ACHN (cell line): ENCODE measurements around the gene MTCH2.
"Not testable (repeated sequence)": the region's sequence is repeated elsewhere in the genome, so short reads cannot be mapped to it uniquely, and the experiment has no call there.

Experiments used
- DNase-seq: peaks from one replicate; pipeline ENCODE4 v3.0.0-alpha.2; 2015
- in situ Hi-C: cut with HindIII; loops from 2 replicates; pipeline ENCODE4 v1.10.0; 2017; ENCODE audit warnings: low sequenced_read_pairs, low pct_ligation_motif_present, low pct_unique_long_range_greater_than_20kb

MTCH2 gene

DNA sequence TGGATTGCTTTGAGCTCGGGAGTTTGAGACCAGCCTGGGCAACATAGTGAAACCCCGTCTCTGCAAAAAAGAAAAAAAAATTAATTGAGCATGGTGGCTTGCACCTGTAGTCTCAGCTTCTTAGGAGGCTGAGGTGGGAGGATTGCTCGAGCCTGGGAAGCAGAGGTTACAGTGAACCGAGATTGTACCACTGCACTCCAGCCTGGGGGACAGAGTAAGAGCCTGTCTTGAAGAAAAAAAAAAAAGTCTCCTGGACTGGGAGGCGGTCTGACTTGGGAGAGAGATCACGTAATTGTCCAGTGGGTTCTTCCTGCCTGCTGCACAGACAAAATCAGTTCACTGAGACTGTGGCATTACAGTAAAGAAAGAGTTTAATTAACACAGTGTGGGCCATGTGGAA, 3.1 kb upstream of the MTCH2 start:
- DNase-seq = no peak
- in situ Hi-C loops = no loop called here

DNA sequence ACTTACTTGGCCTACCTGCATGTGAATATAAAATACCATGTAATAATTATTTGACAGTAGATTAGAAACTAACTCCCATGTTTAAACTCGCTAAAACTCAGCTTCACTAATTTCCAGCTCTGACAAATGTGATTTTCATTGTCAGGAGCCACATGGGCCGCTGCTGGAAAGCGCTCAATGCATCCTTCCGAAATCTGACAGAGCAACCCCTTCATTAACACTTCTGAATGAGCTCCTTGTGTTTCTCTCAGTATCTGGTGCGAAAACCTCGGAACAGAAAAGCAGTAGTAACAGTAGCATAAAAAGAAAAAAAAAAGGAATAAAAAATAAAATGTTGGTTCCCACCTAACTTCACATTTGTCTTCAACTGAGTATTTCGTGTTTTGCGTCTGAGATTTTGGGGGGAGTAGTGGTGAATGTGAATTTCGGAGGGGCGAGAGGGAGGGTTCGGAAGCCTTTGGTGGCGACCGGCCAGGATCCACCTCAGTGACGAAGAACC, 710 bp downstream of the MTCH2 start:
- DNase-seq = no peak
- in situ Hi-C loops = no loop called here

DNA sequence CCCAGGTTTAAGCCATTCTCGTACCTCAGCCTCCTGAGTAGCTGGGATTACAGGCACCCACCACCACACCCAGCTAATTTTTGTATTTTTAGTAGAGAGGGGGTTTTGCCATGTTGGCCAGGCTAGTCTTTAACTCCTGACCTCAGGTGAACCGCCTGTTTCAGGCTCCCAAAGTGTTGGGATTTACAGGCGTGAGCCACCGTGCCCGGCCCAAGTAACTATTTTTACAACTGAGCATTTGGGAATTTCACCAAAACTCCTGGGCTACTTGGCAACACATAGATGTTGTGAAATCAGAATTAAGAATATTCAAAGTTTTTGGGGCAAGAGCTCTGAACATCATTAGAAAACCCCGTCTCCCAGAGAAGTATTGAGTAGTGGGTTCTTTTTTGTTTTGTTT, 1.9 kb downstream of the MTCH2 start:
- in situ Hi-C loops, DNase-seq: not testable (repeated sequence)

DNA sequence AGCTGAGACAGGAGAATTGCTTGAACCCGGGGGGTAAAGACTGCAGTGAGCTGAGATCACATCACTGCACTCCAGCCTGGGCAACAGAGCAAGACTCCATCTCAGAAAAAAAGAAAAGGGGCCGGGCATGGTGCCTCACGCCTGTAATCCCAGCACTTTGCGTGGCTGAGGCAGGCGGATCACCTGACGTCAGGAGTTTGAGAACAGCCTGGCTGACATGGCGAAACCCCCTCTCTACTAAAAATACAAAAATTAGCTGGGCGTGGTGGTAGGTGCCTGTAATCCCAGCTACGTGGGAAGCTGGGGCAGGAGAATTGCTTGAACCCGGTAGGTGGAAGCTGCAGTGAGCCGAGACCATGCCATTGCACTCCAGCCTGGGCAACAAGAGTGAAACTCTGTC, 6.0 kb downstream of the MTCH2 start:
- DNase-seq, in situ Hi-C loops: not testable (repeated sequence)

DNA sequence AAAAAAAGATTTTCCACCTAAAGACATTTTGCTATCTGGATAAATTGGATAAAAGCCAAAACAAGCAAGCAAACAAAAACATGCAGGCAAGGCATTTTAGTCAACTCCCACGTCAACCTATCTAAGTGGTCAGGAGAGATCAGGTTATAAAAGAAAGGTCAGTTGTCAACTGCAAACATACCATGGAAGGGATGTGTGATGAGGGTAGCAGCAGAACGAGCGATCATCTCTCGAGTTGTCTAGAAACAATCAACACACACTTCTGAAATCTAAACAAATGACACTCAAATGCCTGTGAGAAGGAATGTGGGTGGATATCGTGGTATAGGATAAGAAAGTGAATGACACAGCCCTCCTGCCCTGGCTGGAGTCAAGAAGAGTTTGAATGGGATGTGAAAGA, 10.9 kb downstream of the MTCH2 start:
- DNase-seq = no peak
- in situ Hi-C loops = no loop called here

DNA sequence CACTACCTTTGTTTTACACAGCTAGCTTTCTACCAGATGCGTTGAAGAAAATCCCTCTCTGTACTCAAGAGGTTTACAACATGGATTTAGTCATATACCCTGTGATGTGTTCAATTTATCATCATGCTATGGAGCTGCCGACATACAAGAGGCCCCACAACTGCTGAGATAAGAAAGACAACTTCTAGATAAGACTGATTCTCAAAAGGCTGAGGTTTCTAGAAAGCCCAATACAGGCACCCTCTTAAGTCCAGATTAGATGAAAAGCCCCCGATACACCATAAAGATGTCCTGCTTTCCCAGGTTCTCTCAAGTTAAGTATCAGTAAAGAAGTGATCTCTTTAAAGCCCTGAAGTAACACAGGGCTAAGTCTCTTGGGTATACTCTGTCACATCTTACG, 14.3 kb downstream of the MTCH2 start:
- in situ Hi-C loops = no loop called here
- no peak for DNase-seq

DNA sequence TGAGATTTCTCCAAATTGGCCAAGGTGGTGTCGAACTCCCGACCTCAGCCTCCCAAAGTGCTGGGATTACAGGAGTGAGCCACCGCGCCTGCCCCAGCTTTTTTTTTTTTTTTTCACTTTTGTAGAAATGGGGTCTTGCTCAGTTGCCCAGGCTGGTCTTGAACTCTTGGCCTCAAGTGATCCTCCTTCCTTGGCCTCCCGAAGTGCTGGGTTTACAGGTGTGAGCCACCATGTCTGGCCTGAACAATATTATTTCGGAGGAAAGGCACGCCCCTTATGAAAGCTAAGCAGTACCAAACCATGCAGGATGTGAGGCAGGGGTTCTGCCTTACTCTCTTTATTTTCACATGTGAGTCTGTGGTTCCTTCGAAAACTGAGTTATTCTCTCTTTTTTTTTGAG, 16.1 kb downstream of the MTCH2 start:
- in situ Hi-C loops = no loop called here

DNA sequence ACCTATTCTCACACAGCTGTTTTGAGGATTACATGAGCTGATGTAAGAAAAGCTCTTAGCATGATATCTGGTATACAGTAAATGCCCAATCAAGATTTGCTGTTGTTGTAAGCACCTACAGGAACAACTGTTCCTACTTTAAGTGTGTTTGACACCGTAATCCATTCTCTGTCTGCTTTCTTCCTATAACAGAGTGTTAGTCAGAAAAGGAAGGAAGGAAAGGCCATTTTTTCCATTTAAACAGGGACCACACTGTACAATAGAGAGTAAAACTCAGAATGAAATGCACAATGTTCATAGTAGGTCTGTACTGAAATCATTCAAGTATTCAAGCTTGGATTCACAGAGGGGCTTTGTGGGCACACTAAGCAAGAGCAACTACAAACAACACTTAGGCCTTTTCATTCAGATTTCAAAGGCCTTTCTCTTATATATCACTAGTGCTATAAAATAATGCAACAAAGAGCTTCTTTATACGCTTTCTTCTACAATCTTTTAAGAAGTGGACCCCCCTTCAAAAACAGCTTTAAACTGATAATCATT, 21.5 kb downstream of the MTCH2 start:
- in situ Hi-C loops = no loop called here
- no peak for DNase-seq

More for the DNA sequence above, 16.1 kb downstream of the MTCH2 start:
- no peak for DNase-seq

DNA sequence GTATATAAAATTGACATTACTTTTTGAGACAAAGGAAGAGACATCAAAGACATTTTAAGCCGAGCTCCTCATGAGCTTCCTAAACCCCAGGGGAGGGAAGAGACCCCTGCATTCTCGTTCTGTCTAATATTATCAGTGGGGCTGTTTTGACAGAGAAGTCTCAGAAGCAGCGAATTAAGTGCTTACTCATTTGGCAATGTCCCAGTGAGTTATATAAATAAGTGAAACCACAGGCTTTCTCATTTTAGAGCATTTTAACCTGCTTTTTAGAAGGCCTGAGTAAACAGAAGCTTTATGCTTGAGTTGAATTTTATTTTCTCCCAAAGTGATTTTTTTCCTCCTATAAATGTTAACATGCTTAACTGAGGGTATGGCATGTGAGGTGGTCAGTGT, 24.9 kb downstream of the MTCH2 start:
- in situ Hi-C loops = no loop called here
- DNase-seq = no peak

DNA sequence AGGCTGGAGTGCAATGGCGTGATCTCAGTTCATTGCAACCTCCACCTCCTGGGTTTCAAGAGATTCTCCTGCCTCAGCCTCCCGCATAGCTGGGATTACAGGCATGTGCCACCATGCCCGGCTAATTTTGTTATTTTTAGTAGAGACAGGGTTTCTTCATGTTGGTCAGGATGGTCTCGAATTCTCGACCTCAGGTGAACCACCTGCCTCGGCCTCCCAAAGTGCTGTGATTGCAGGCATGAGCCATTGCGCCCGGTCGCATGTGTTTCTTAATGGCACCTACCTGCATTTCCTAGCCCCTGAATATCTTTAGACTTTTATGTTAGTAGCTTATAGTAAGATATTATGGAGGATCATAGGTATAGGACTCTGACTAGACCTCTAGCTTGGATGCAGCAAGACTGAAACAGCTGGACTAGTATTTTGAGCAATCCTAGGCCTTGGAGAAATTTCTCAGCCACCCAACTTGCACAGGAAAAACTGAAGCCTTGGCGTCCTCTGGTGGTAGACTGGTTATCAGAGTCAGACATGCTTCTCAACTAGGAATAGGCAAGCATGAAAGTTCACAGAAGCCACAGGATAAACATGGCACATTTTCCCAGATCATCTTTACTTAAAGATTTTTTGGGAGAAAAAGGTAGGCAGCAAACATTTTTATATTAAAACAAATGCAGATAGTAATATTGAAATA, 25.5 kb downstream of the MTCH2 start:
- peak; percentile 40 for DNase-seq
- in situ Hi-C loops = no loop called here

DNA sequence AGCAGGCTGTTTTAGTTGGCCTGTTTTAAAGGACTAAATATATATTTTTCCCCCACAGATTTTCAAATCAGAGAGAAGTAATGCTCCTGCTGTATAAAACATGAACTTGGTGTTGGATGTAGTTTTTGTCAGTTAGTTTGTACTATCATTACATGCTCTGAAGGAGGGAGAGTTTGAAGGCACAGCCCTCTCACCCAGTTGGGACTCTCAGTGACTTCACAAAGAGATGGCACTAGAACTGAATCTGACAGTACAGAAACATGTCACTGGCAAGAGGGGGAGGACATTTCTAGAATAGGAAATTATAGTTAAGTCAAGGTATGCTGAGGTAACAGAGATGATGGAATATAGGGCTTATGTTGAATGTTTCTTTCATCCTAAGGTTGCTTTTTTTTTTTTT, 27.1 kb downstream of the MTCH2 start:
- in situ Hi-C loops = no loop called here
- no peak for DNase-seq

DNA sequence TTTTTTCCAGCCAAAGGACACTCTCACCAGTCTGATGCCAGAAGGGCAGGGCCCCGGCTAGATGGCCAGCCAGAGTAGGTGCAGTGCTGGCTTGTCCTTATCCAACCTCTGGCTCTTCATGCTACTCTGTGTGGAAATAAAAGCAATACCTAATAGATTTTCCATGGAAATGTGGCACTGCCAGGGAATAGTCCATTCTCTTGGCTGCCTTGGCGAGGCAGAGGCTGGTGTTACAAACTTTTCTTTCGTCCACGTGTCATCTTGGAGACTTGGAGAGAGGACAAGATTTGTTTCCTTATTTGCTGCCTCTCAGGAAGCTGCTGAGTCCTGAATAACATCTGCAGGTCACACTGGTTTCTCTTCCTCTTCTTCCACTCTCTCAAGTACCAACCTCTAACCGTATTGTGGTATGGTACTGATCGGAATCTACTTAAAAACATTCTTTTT, 31.0 kb downstream of the MTCH2 start:
- no peak for DNase-seq
- in situ Hi-C loops = no loop called here

DNA sequence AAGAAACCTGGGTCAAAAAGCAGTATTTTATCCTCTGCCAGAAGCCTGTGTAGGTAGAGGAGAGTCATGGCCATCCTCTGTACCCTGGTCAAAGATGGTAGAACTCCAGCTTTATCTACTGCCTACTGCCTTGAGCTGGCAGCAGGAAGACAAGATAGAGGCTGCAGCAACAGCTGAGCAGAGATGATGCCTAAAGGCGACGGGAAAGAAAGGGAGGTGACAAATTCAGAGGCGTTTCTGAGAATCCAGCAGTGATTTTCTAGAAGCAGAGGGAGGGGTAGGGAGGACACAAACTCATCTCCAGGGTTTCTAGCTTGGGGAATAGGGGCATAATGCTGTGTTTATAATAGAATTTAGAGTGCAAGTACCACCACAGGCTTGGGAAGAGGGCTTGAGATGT, 32.7 kb downstream of the MTCH2 start:
- in situ Hi-C loops = no loop called here
- no peak for DNase-seq

DNA sequence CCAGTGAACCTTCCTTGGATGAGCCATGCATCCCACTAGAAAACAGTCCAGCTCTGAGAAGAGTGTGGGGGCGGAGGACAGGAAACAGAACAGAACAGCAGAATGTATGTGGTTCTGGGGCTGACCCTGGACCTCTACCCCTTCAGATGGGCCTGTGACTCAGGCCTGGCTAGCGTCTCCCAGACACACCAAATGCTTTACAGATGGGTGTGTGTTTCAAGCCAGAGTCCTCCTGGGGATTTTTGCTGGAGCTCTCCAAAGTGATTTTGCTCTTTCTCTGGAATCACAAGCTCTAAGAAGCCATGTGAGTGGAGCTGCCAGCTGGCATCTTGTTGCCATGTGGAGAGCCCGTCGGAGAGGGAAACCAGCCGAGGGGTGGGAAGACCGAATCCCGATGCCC, 35.0 kb downstream of the MTCH2 start:
- in situ Hi-C loops = no loop called here
- no peak for DNase-seq

DNA sequence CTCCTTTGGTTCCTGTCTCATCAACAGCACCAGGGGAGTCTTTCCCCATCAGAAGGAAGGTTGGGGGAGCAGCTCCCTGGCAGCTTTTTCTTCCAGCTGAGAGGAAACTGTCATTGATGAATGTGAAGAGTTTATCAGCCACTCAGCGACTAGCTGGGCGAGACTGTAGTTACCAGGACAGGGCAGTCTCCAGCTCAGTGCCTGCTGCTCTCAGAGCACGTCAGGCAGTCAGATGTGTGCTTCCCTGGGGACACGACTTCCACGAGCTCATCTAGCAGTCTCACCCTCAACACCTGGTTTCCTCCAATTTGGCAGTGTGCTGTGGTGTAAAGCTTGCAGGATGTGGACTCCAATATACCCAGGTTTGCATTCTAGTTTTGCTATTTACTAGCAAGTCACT, 35.6 kb downstream of the MTCH2 start:
- no peak for DNase-seq
- in situ Hi-C loops = no loop called here

DNA sequence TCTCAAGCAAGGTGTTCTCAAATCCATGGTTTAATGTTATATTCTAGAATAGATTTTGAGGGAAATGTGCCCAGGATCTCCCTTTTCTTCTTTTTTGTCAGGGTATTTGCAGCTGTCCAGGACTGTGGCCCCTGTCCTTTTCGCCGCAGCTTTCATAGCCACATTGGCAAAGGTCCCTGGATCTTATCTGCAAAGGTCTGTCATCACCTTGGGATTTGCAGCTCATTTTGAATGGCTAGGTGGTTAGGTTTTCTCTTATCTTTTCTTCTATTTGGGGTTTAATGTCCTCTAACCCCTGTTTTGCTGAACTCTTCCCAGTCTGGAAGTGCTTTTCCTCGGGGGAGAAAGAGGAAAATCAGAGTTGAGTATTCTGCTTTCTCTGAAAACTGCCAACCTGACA, 36.4 kb downstream of the MTCH2 start:
- in situ Hi-C loops = no loop called here
- no peak for DNase-seq

DNA sequence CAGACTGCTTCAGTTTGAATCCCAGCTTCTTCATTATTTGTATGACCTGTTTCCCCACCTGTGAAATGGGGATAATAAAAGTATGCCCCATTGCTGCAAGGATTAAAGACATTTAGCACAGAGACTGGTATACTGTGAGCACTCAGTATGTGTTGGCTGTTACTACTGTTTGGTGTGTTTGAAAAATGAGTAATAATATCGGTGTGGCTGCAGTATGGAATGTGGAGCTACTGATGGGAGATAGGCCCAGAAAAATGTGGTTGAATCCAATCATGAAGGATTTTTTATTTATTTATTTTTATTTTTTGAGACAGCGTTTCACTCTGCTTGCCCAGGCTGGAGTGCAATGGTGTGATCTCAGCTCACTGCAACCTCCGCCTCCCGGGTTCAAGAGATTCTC, 39.1 kb downstream of the MTCH2 start:
- no peak for DNase-seq
- in situ Hi-C loops = no loop called here

DNA sequence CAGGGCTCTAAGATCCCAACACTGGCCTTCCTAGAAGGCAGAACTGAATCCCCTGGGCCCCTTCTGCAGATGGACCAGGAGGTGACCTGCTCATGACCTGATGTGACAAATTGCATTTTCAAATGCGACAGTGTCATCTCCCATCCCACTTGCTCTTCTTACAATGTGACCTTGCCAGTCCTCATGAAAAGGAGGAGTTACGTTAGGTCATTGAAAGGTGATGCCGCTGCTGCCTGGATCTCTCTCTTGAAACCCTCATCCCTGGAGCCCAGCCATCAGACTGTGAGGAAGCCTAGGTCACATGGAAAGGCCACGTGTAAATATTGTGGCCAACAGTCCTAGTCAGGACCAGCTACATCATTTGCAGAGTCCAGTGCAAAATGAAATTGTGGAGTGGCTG, 42.5 kb downstream of the MTCH2 start:
- no peak for DNase-seq
- in situ Hi-C loops = no loop called here

DNA sequence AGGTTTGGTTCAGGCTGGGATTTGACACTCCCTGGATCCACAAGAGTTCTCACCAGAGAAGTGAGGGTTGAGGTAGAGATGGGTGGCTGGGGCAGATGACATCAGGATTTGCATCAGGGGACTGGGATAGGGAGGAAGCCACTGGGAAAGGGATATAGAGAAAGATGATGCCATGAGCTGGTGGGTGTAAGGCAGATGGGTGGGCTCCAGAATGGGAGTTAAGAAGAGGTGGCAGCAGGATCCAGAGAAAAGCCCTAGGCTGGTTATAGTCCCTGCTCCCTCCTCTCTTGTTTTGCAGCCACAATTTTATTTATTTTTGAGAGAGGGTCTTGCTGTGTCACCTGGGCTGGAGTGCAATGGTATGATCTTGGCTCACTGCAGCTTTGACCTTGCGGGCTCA, 46.4 kb downstream of the MTCH2 start:
- no peak for DNase-seq
- in situ Hi-C loops = no loop called here

DNA sequence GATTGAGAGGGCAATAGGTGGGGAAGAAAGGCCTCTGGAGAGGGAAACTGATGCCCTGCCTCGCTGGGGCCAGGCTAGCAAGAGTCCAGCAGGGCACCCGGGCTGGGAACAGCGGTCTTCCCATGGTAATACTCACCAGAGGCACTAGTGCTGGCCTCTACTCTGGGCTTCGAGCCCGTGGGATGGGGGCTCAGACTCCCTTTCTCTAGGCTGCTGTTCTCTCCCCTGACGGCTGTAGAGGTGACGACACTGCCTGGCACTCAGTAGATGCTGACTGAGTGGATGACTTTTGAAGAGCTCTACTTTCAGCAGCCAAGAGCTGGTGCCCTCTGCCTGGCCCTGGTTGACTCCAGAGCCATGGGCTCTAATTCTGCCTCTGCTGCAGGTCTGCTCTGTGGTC, 47.3 kb downstream of the MTCH2 start:
- in situ Hi-C loops = no loop called here
- no peak for DNase-seq
